DMS114 treated with DMSO at 0.1 percent for 48 hours (cell line): ENCODE results near the gene OSGIN1.
A peak's percentile ranks its signal among the peaks of the same experiment; 100 is the strongest.

Experiments used
- DNase-seq: peaks from one replicate; lab custom pipeline; 2025; ENCODE audit not compliant: unreplicated experiment; lab: John Stamatoyannopoulos, UW

Gene OSGIN1

DNA sequence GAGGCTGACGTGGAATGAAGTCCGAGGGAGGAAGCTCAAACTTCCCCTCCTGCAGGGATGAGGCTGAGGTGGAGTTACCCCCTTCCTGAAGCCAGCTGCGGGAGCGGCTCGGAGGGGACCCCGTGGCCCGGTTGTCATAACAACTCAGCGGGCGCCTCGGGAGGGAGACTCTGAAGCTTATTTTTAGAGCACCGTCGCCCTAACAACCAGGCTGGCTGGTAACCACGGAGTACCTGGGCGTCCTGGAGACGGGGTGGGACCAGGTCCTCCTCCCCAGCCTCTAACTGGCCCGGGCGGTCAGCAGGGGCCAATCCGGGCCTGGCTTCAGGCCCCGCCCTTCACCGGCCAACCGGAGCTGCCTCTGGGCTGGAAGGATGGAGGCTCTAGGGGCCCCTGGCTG lies 42.7 kb downstream of the OSGIN1 start:
- no peak for DNase-seq

DNA sequence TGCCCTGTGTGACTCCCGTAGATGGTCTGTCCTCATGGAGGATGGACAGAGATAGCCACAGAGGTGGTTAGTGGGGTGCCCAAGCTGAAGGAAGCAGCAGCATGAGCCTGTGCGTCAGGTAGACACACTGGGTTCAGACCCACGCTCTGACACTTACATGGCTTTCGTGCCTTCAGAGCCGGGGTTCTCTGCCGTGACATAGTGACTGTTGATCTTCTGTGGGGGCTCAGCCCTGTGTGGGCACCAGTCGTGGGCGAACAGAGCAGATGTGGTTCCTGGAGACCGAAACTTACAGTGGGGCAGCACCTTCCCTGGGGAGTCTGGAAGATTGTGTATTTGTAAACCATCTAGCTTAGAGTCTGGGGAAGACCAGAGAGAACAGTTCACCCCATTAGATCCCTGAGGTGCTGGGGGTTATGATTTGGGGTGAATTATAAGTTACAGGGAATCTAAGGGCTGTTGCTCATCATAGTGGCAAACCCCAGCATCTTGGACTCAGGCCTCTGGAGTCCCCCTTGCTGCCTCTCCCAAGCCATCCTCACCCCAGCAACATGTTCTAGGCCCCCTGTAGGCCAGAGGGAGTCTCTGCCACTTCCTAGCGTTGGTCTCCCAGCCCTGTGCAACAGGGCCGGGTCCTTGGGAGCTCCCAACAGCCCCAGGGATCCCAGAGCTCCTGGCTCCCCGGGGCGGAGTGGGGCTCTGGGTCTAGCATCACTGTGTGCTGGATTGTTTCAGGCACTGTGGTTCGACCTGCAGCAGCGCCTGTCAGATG lies 43.6 kb downstream of the OSGIN1 start:
- no peak for DNase-seq

DNA sequence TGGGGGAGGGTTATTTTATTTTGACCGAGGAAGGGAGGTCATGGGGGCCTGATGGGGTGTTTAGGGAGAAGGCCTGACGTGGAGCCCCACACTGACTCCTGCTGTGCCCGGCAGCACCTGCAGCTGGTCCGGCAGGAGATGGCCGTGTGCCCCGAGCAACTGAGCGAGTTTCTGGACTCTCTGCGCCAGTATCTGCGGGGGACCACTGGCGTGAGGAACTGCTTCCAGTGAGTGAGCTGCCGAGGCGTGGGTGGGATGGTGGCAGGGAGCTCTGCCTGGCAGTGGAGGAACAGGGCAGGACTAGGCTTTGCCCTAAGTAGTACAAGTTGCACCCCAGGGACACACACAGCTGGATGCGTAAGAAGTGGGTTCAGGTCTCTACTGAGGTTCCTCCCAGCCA lies 45.1 kb downstream of the OSGIN1 start:
- DNase-seq = no peak

DNA sequence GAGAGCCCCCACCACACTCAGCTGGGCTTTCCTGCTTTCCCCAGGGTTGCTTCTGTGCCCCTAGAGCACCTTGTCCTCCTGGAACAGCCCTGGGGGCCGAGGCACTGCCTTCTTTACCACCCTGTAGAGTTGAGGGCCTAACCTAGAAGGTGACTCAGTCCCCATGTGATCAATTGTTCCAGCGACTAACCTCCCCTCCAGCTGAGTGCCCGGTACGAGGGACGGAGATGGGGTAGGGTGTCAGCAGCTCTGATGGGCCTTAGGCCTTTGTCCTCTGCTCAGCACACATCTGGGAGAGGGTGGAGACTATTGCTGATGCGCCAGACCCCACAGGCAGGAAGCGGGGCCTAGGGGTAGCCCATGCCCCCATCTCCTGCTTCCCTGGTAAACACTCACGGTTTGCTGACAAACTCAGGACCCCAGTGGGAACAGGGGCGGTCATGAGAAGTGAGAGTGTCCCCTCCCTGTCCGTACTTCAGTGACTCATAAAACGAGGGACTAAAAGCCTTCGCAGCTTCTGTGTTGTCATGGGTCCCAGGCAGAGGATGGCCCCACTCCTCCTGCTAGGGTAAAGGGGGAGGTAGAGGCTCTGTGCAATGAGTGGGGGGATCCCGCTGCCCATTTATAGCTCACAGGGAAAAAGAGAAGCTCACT lies 48.1 kb downstream of the OSGIN1 start:
- no peak for DNase-seq

DNA sequence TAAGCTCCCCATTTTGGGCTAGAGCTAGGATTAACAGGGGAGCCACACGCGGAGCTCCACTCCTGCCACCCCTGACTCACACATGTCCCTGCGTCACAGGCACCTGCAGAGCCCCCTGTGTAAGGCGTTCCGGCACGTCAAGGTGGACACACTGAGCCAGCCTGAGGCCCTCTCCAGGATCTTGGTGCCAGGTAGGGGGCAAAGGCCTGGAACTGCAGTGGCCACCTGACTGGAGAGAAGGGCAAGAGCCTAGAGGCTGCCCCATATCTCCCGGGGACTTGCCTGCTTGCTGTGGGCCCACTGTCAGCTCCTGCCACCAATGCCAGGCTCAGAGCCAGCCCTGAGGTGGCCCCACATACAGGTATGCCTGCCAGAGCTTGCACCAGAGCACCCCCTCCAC lies 48.7 kb downstream of the OSGIN1 start:
- no peak for DNase-seq

DNA sequence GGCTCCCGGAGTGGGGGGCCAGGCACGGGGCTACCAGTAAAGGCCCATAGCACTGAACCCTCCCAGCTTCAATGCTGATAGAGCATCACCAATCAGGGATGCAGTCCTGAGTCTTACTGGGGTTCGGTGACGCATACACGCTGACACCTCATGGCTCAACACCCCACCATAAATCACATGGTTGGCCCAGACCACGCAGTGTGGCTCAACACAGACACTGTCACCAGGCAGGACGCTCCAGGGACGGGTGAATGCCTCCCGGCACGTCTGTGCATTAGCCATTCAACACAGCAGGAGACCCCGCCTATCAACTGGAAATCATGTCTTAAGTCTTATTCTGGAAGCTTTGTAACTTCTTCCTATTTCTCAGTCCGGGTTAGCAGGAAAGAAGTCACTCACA lies 50.0 kb downstream of the OSGIN1 start:
- DNase-seq = no peak

DNA sequence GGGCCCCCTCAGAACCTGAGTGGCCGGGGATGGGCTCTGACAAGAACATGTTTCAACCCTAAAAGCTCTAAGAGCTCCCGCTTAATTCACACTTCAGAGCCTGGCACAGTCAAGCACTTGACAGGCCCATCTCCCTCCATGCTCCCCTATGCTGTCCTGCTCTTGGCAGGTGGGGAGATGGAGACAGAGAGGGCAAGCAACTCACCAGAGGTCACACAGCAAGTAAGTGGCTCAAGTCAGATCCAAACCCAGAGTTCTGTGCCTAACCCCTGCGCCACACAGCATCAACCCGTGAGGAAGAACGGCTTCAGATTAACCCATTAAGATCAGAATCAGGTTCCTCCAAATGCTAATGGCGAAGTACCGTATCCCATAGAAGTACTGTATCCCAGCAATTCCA lies 51.4 kb downstream of the OSGIN1 start:
- DNase-seq = no peak

DNA sequence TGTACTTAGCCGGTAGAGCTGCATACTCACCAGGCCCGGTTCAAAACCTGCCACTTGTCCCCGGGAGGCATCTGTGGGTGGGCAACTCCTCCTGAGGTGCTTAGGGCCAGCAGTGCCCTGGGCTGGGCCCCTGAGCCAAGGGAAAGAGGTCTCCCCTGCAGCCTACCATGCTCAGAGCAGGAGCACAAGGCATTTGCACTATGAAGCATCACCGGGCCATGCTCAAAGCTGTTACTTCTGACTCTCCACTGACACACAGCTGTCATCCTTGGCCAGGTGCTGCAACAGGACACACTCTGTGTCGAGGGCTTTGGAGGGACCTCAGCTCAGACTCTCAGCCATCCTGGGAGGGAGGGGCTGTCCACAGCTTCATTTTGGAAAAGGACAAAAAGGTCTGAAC lies 52.4 kb downstream of the OSGIN1 start:
- no peak for DNase-seq

DNA sequence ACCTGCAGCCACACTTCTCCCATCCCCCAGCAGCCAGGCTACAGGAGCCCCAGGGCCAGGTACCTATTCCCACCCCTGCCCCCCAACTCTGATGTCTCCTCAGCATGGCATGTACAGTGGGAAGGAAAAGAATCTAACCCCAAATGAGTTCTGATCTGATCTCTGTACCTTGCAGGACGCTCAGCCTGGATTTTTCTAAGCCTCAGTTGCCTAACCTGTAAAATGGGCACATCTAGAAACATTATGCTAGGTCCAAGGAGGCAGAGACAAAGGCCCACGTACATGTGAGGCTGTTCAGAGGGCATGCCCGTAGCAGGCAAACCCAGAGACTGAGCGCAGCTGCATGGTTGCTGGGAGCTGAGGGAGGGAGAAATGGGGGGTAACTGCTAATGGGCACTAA lies 54.5 kb downstream of the OSGIN1 start:
- no peak for DNase-seq

DNA sequence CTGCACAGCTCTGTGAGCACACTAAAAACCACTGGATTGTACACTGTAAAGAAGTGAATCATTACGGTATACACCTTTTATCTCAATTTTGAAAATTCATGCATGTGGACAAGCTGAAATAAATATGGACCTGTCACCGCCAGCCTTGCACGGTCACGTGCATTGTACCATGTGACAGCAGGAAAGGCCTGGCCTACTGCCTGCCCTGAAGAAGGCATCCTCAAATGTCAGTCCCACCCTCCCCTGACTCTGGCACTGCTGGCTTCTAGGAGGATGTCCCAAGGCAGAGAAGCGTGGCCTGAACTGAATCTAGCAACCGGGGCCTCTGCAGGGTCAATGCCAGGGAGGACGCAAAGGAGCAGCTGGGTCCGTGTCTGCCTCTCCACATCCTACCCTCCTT lies 54.9 kb downstream of the OSGIN1 start:
- DNase-seq = no peak

DNA sequence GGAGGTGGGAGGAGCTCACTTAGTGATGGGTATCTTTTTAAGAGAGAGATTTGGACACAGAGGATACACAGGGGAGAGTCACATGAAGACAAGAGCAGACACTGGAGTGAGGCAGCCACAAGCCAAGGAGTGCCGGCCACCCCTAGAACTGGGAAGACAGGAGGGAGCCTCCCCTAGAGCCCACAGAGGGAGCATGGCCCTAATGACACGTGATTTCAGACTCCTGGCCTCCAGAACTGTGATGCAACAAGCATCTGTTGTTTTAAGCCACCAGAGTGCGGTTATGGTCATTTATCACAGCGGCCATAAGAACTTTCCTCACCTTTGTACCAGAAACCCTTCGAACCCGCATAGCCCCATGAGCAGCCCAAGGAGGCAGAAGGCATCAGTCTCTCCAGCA lies 56.2 kb downstream of the OSGIN1 start:
- DNase-seq = no peak

DNA sequence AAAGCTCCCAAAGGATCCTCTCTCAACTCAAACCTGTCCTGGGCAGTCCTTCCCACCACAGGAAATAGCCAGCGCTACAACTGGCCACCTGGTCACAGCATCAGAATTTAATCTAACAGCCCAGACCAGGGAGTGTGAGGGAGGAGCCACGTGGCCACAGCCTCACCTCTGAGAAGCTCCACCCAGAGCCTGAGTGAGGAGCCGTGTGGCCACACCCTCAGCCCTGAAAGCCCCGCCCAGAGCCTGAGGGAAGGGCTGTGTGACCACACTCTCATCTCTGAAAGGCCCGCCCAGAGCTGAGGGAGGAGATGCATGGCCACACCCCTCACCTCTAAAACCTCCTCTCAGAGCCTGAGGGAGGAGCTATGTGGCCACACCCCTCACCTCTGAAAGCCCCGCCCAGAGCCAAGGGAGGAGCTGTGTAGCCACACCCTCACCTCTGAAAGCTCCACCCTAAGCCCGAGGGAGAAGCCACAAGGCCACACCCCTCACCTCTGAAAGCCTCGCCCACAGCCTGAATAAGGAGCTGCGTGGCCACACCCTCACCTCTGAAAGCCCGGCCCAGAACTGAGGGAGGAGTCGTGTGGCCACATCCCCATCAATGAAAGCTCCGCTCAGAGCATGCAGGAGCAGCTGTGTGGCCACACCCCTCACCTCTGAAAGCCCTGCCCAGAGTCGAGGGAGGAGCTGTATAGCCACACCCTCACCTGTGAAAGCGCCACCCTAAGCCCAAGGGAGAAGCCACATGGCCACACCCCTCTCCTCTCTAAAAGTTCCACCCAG lies 60.9 kb downstream of the OSGIN1 start:
- DNase-seq = peak; percentile 19

DNA sequence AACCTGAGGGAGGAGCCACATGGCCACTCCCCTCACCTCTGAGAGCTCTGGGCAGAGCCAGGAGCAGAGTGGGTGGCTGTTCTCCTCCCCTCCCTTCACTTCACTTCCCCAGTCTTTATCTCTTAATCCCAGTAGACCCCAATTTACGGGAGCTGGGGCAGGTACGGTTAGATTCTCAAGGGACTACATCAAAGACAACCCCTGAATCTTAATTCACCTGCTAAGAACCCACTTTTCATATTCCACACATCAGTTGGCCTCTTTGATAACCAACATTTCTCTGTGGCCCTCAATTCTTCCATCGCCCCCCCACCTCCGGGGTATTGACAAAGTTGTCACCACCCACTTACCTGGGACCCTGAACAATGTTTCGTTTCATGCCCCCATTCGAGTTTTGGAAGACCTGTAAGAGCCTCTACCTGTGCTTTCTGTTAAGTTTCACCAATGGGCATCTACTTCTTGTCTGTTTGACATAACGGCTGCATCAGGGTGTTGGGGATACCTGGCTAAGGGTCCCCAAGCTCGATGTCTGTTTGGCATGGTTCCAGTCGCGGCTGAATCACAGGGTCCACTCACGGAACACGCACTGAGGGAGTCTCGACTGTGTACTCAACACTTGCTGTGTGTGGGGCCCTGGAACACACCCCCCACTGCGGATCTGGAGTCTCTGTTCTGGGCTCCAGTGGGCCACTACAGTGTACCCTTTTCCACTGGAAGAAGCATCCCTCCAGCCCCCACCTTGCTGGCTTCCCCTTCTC lies 61.7 kb downstream of the OSGIN1 start:
- no peak for DNase-seq

DNA sequence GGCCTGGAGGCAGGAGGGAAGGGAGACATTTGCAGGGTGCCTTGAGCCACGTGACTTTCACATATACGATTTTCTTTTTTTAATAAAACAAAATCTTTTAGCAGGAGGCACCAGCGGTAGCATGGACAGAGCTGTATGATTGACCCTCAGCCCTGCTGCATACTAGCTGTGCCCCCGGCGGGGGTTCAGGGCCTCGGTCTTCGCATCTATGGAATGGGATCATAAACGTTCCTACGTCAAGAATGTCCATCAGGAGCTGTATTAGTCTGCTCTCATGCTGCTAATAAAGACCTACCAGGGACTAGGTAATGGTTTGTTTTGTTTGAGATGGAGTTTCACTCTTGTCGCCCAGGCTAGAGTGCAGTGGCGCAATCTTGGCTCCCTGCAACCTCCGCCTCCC lies 62.4 kb downstream of the OSGIN1 start:
- no peak for DNase-seq
